Measurements from ENCODE around the gene SLC24A3. TPM values are rescaled to one million over a fixed set of nuclear protein-coding genes. Genes with fewer than 3 reads are reported as not detected.

SLC24A3 gene
- total RNA-seq, 1 experiment from 2014 or later, result not detected

GRCh38 chr20:19430641-19431315, 218.3 kb downstream of the SLC24A3 start:
- DNase-seq (ENCODE audit: low spot score), result no peak
- in situ Hi-C loops (cut with HindIII; ENCODE audit: low sequenced_read_pairs), result no loop called here

DNA sequence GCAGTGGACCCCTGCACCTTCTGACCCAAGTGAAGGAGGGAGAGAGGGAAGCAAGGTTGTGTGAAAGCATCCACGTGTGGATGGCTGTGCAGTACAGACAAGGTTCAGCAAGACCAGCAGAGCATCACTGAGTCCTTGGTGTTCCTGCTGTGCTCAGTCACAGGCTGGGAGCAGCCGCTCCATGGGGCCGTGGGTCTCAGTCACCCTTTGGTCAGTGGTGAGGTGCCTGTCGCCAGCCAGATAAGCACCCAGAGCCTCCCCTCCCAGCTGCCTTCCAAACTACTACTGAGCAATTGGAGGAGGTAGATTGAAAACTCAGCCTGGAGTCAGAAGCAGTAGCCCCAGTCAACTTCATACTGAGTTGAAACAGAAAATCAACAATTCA, 218.9 kb downstream of the SLC24A3 start:
- in situ Hi-C loops (cut with HindIII; ENCODE audit: low sequenced_read_pairs), result no loop called here
- DNase-seq (ENCODE audit: low spot score), result no peak

DNA sequence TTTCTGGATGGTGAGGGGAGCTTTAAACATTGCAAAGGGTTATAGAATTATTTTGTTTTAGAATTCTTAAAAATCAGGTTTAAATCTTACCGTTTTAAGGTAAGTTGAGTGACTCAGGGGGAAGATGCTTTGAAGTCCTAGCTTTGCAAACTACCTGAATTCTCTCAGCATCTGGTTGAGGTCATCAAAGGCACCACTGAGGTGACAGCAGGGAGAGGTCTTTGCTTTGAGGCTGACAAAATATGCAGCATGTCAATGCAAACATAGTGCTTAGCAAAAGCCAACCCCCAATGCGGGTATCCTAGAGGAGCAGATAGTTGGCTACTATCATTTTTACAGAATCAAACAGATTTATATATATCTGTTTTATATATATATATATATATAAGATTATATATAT, 219.5 kb downstream of the SLC24A3 start:
- in situ Hi-C loops (cut with HindIII; ENCODE audit: low sequenced_read_pairs), result no loop called here
- DNase-seq (ENCODE audit: low spot score), result no peak

DNA sequence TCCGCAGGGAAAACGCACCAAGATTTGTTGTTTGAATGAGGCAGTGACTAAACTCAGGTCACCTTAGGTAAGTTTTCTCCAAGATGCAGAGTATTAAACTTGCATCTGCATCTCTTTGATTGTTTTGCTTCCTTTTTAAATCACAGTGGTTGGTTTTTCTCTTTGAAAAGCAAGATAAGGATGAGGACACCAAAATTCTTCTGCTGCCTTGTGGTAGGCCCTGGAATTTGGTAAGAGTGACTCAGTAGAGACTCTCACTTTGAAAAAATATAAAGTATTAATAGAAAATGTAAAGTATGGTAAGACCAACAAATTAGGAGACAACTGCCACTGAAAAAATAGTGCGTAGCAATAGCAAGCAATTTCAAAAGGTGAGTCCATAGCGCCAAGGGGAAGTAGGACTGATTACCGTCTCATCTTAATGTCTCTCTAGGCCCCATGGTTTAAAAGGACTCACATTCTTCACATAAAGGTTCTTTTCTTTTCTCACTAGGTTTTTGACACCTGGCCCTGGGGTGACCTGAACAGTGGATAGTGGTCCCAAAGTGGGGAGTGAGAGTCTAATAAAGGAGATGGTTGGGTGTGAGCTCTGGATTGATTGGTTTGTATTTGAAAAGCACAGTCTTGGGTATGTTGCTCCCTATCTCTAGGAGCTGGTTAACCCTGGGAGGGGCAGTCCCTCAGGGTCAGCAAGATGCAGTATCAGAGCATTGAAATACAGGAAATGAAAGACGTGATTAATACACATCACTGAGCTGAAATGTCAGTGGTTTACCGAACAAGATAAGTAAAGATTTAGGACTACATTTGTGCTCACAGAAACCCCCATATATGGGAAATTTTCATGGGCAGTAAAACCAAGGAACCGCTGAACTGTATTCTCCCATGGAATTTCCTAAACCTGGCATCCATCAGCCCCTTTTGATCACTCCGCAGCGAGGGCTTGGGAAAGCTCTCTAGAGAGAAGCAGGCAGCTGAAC, 221.2 kb downstream of the SLC24A3 start:
- DNase-seq (ENCODE audit: low spot score), result no peak
- in situ Hi-C loops (cut with HindIII; ENCODE audit: low sequenced_read_pairs), result no loop called here

GRCh38 chr20:19435316-19435715, 222.9 kb downstream of the SLC24A3 start:
- in situ Hi-C loops (cut with HindIII; ENCODE audit: low sequenced_read_pairs), result no loop called here
- no peak for DNase-seq (ENCODE audit: low spot score)

GRCh38 chr20:19435821-19436220, 223.4 kb downstream of the SLC24A3 start:
- DNase-seq (ENCODE audit: low spot score), result no peak
- in situ Hi-C loops (cut with HindIII; ENCODE audit: low sequenced_read_pairs), result no loop called here

GRCh38 chr20:19438488-19438887, 226.0 kb downstream of the SLC24A3 start:
- in situ Hi-C loops (cut with HindIII; ENCODE audit: low sequenced_read_pairs), result no loop called here
- DNase-seq (ENCODE audit: low spot score), result no peak

DNA sequence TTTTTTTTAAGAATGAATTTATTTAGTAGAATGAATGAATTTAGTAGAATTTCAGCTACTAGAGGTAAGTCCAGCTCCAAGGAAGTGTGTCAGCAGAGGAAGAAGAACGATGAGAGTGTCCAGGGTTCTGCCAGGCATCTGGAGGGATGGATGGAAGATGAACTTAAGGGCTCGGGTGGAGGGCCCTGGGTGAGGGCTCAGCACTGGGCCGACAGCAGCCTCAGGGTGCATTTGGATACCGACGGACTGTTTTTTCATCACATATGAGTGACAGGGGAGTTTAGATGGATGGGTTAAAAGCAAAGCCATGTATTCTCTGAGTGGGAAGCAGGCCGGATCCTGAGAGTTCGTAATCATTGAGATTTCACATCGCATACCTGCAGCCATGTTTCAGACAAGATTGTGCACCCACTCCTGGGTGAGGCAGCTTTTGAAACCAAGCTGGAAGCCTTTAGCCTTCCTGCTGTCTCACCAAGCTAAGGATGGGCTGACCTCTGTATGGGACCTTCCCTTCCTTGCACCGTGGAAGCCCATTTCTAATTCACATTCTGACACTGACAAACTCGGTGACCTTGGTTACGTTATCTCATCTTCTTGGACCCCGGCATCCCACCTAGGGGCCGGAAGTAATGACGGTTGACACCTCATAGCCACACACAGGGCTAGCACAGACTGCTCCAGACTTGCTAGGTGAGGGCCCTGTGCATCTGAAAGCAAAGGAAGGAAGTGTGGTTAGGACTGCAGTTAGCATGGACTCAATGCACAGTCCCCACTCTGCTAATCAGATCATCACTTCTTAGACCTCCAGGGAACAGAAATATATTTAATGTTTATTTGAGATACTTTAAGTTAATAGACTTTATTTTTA, 228.5 kb downstream of the SLC24A3 start:
- no peak for DNase-seq (ENCODE audit: low spot score)
- in situ Hi-C loops (cut with HindIII; ENCODE audit: low sequenced_read_pairs), result no loop called here

DNA sequence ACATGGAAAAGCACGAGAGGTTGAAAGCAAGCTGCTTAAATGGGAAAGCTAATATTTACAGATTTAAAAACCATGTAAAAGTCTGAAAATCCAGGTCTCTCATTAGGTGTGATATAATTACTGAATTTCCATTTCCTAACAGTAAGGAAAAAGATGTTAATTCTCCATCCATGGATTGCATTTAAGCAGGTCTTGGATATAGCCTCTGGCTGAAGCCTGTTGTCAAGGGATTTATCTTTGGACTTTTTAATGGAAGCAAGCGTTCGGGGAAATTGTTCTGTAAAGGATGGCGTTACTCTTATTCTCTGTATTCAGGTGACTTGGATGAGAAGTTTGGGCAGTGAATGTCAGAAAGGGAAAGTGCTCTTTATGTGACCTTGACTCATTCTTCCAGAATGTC, 233.8 kb downstream of the SLC24A3 start:
- no peak for DNase-seq (ENCODE audit: low spot score)
- in situ Hi-C loops (cut with HindIII; ENCODE audit: low sequenced_read_pairs), result no loop called here

DNA sequence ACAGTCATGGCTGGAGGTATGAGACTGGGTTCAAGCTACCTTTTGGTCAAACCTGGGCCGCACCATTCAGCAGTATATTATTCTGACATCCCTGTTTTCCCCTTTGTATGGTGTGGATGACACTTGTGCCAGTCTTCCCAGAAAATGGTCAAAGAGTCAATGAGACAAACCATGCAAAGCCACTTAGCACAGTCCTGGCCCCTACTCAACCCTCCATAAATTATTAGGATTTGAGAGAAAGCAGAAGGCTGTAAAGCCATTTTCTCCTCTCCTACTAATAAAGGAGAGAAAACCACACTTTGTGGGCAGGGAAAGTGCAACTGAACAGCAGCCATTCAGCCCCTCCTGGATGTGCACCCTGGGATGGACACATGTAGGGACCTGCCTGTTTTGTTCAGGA, 236.2 kb downstream of the SLC24A3 start:
- in situ Hi-C loops (cut with HindIII; ENCODE audit: low sequenced_read_pairs), result no loop called here
- DNase-seq (ENCODE audit: low spot score), result no peak

DNA sequence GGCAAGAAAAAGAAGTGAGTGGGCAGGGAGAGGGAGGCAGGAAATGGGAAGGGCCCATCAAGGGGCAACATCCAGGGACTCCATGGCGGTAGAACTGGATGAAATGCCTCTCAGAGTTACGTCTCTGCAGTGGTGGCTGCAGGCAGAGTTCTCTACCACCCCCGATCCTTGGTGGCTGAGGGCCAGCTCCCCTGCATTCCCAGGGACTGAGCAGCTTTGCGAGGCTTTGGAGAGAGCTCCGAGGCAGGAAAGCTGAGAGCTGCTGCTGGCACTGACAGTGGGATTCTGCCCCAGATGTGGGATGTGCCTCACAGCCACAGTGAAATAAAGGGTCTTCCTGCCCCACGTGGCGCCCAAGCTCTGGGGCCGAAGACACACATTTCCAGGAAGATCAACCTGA, 236.6 kb downstream of the SLC24A3 start:
- in situ Hi-C loops (cut with HindIII; ENCODE audit: low sequenced_read_pairs), result no loop called here
- DNase-seq (ENCODE audit: low spot score), result no peak

DNA sequence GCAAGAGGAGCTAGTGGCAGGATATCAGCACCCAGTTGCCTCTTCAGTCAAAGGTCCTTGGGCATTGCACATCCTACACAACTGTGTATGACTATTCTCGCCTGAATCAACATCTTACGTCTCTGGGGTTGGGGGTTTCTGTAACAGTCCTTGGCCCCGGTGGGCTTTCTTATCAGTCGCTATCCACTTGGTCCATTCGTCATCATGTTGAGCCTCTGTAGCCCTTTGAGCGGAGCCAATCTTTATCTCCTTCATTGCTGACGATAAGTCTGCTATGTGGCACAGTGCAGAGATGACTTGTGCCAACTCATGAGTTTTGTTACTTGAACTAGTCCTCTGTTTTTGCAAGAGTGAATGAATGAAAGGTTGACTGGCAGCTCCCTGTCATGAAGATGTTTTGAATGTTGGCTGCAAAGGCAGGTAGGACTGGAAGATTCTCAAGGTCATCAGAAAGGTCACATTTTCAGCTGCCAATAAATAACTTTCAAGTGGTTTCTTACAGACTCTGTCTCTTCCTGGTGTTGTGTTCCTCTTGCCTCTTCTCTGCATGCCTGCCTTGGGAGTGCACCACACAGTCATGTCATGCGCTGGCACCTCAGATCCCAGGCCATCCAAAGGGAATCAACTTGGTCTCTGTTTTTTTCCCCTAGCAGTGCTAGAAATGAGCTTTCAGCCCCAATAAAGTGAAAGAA, 238.9 kb downstream of the SLC24A3 start:
- in situ Hi-C loops (cut with HindIII; ENCODE audit: low sequenced_read_pairs), result no loop called here
- no peak for DNase-seq (ENCODE audit: low spot score)

GRCh38 chr20:19451923-19452295, 239.5 kb downstream of the SLC24A3 start:
- in situ Hi-C loops (cut with HindIII; ENCODE audit: low sequenced_read_pairs), result no loop called here
- DNase-seq (ENCODE audit: low spot score), result no peak

DNA sequence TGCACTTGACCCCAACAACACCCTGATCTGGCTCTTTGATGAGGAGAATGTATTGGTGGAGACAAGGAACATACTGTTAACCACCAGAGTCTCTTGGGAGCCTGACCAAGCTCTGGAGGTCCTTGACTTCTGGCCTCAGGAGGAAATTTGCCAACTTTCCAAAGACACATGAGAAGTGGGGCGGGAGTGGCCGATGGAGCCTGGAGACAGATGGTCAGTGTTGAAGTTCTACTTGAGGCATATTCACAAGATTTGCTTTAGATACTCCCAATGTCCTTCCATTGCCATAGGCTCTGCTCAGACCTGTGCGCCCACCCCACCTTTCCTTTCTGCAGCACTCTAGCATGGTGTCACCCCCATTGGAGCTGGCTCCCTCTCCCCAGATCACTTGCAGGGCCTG, 241.0 kb downstream of the SLC24A3 start:
- DNase-seq (ENCODE audit: low spot score), result no peak

GRCh38 chr20:19453862-19454261, 241.4 kb downstream of the SLC24A3 start:
- no peak for DNase-seq (ENCODE audit: low spot score)
- in situ Hi-C loops (cut with HindIII; ENCODE audit: low sequenced_read_pairs), result no loop called here

More for the DNA sequence above, 241.0 kb downstream of the SLC24A3 start:
- in situ Hi-C loops (cut with HindIII; ENCODE audit: low sequenced_read_pairs), result no loop called here

DNA sequence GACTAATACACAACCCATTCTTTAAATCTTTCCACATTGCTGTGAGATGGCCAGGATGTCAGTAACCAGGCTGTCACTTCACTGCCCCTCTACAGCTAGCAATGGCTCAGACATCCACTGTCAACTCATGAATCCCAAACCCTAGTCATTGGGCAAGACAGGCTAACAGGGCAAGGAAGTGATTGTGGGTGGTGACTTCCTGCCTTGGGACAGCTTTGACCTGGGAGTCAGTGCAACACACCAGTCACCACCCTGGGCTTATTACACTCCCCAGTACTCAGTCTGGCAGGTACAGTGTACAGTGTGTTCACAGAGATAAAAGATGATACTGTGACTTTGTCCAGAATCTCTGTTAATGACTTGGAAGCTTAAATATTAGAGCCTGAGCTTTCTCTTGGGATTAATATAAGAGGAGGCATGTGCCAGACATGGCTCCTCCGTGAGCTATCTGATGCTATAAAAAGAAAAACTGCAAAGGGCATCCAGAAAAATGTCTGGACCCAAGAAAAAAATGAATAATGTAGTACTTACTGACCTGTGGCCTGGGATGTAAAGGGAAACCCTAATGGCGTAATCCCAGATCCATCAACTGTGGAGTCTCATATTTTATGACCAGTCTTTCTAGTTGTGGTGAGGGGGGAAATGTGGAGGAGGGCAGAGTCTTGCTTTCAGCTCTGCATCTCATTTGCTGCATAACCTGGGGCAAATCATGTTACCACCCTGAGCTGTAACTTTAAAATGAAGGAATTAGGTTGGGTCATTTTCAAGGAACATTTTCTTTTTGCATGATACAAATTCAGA, 244.4 kb downstream of the SLC24A3 start:
- in situ Hi-C loops (cut with HindIII; ENCODE audit: low sequenced_read_pairs), result no loop called here
- no peak for DNase-seq (ENCODE audit: low spot score)

DNA sequence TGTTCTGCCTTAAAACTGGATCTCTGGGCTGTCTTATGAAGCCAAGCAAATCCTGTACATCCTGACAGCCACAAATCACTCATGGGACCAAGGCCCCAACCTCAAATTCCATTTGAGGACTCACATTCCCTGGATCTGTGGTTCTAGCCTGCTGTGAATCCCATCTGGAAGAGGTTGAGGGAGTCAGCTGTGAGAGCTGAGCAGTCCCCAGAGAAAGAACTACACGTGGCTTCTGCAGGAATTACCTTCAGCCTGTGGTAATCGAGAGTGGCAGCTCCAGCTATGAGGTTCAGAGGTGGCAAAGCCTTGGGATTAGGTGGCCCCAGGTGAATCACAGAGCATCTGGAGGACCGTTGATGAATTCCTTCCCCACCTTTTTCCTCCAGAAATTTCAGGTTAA, 245.2 kb downstream of the SLC24A3 start:
- in situ Hi-C loops (cut with HindIII; ENCODE audit: low sequenced_read_pairs), result no loop called here
- DNase-seq (ENCODE audit: low spot score), result no peak

- in situ Hi-C loops (cut with HindIII; ENCODE audit: low sequenced_read_pairs), result no loop called here
- no peak for DNase-seq (ENCODE audit: low spot score)
Observed at GRCh38 chr20:19460386-19460785, 247.9 kb downstream of the SLC24A3 start.

All from G401 (cell line).